DND-41 (cell line): ENCODE data around the gene RTRAF.

ENCODE experiments used
- EZH2 ChIP-seq: IDR thresholded peaks from 3 replicates; pipeline ENCODE4 v1.6.1; 2012; ENCODE audit warnings: borderline replicate concordance, low read depth, mild to moderate bottlenecking, moderate library complexity, low read length, inconsistent platforms; ENCODE audit not compliant: severe bottlenecking
- TF ChIP-seq, protein P1 (sequence below): IDR thresholded peaks from 2 replicates; pipeline ENCODE4 v1.5.1; 2012; ENCODE audit warnings: borderline replicate concordance, low read length, moderate library complexity, mild to moderate bottlenecking; ENCODE audit not compliant: poor library complexity, severe bottlenecking; ENCODE audit errors: extremely low read depth

DNA sequence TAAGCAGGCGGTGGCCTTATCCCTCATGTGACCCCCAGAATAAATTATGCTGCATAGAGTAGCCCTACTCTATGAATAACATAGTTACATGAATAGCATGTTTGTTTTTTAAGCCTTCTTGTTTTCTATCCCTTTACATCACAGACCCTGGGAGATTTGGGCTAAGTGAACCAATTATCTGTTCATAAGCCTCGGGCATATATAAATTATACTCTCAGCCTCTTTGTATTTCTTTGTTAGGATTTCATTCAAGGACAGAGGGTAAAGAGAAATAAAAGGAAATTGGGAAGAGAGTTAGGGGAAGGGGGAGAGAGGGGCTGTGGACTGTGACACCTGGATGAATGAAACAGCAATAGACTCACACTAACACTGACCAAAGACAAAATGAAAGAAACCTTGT lies 35.3 kb upstream of the RTRAF start:
- TF ChIP-seq, protein P1, sequence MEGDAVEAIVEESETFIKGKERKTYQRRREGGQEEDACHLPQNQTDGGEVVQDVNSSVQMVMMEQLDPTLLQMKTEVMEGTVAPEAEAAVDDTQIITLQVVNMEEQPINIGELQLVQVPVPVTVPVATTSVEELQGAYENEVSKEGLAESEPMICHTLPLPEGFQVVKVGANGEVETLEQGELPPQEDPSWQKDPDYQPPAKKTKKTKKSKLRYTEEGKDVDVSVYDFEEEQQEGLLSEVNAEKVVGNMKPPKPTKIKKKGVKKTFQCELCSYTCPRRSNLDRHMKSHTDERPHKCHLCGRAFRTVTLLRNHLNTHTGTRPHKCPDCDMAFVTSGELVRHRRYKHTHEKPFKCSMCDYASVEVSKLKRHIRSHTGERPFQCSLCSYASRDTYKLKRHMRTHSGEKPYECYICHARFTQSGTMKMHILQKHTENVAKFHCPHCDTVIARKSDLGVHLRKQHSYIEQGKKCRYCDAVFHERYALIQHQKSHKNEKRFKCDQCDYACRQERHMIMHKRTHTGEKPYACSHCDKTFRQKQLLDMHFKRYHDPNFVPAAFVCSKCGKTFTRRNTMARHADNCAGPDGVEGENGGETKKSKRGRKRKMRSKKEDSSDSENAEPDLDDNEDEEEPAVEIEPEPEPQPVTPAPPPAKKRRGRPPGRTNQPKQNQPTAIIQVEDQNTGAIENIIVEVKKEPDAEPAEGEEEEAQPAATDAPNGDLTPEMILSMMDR: no peak
- TF ChIP-seq EZH2: no peak
